Neural crest cell (in vitro differentiated cells): ENCODE measurements around the gene NSD2. TPM values are rescaled to one million over a fixed set of nuclear protein-coding genes. Genes with fewer than 3 reads are reported as not detected.

Experiments used
- DNase-seq: peaks from one replicate; pipeline ENCODE4 v3.0.0; 2021; ENCODE audit warnings: low read depth, mixed read lengths, low spot score
- H3K27ac Mint-ChIP-seq: one replicate; pipeline ENCODE4 v1.8.0; 2021; ENCODE audit warnings: mild to moderate bottlenecking, mixed read lengths; ENCODE audit not compliant: unreplicated experiment
- H3K27me3 Mint-ChIP-seq: 2 replicates; pipeline ENCODE4 v1.8.0; 2021; ENCODE audit warnings: low read depth, mild to moderate bottlenecking, mixed read lengths
- H3K36me3 Mint-ChIP-seq: 2 replicates; pipeline ENCODE4 v1.8.0; 2021; ENCODE audit warnings: low read depth, mild to moderate bottlenecking, mixed read lengths
- H3K4me1 Mint-ChIP-seq: 2 replicates; pipeline ENCODE4 v1.8.0; 2021; ENCODE audit warnings: mixed read lengths
- H3K4me3 Mint-ChIP-seq: one replicate; pipeline ENCODE4 v1.8.0; 2021; ENCODE audit warnings: mild to moderate bottlenecking, mixed read lengths
- H3K9me3 Mint-ChIP-seq: 2 replicates; pipeline ENCODE4 v1.8.0; 2021; ENCODE audit warnings: mixed read lengths
- total RNA-seq: library from RNA; stranded (reverse); gene quantifications from 2 replicates; pipeline ENCODE4 v1.2.1, GENCODE V29; 2021
- TF ChIP-seq, protein P1 (sequence below): fragments of 200-600 bp; sonication (generic); conservative IDR thresholded peaks from 2 replicates; pipeline ENCODE4 v1.5.0; 2021; ENCODE audit warnings: antibody characterized with exemption, mild to moderate bottlenecking

NSD2 gene
- total RNA-seq, 1 donor from 2014 or later = 274 TPM

DNA sequence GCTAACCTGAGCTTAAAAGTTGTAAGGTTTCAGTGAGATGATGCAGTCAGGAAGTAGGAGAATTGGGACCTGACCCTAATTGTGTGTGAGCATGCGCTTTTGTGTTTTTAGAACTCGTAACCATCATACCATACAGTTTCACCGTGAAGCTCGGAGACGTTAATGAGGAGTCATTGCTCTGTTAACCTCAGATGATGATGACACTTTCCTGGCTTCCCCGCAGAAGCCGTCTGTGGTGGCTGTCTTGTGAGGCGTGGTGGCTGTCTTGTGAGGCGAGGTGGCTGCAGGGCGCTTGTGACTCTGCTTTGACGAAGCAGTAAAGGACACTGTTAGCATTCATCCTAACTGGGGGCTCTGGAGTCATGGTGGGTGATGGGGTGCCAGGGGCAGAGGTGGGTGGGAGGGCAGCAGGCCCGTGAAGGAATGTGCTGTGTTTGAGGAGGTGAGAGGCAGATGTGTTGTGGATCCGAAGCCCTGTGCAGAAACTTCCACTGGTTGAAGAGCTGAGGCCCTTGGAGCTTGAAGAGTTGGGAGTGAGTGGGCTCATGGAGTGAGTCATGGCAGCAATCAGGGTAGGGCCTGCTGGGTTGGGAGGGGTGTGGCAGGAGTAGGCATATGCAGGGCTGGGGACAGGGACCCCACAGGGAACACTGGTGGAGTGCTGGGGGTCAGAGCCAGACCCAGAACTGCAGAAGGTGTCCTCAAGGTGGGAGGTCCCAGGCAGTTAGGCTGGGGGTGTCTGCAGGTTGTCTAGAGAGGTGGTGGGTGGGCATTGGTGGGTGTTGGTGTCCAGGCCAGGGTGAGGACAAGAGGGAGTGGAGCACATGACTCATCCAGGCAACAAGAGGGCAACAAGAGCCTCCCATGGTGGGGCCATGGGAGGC lies 57.4 kb downstream of the NSD2 start:
- Mint-ChIP-seq H3K27me3 (no peaks in the 10 kb centered on the region), H3K9me3 (no peaks in the 10 kb centered on the region), H3K4me3 (no peak overlapping the region), H3K36me3 (peaks cover 7% of the 10 kb centered on the region), H3K27ac (no peak overlapping the region), H3K4me1 (peaks cover 4% of the 10 kb centered on the region)
- TF ChIP-seq, protein P1, sequence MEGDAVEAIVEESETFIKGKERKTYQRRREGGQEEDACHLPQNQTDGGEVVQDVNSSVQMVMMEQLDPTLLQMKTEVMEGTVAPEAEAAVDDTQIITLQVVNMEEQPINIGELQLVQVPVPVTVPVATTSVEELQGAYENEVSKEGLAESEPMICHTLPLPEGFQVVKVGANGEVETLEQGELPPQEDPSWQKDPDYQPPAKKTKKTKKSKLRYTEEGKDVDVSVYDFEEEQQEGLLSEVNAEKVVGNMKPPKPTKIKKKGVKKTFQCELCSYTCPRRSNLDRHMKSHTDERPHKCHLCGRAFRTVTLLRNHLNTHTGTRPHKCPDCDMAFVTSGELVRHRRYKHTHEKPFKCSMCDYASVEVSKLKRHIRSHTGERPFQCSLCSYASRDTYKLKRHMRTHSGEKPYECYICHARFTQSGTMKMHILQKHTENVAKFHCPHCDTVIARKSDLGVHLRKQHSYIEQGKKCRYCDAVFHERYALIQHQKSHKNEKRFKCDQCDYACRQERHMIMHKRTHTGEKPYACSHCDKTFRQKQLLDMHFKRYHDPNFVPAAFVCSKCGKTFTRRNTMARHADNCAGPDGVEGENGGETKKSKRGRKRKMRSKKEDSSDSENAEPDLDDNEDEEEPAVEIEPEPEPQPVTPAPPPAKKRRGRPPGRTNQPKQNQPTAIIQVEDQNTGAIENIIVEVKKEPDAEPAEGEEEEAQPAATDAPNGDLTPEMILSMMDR = no peak
- DNase-seq = no peak

DNA sequence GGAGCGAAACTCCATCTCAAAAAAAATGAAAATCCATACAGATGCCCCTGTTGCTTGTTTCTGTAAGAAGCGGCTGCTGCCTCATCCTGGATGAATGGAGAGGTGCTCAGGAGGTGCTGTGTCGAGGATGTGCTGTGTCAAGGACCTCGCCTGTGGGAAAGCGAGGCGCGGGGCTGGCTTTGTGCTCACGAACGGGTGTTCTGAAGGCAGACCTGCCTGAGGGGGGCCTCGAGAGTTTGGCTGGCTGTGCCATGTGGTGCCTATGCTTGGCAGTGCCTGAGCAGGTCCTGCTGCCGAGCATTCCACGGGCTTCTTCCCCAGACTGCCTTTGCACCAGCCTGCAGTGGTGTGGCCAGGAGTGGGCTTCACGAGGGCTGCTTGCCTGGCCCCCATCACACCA lies 61.5 kb downstream of the NSD2 start:
- H3K36me3 Mint-ChIP-seq = peaks cover 6% of the 10 kb centered on the region
- TF ChIP-seq, protein P1 = no peak
- H3K9me3 Mint-ChIP-seq = no peaks in the 10 kb centered on the region
- H3K27me3 Mint-ChIP-seq = no peaks in the 10 kb centered on the region
- DNase-seq = no peak
- H3K4me1 Mint-ChIP-seq = no peaks in the 10 kb centered on the region
- H3K4me3 Mint-ChIP-seq = no peak overlapping the region
- H3K27ac Mint-ChIP-seq = no peak overlapping the region

DNA sequence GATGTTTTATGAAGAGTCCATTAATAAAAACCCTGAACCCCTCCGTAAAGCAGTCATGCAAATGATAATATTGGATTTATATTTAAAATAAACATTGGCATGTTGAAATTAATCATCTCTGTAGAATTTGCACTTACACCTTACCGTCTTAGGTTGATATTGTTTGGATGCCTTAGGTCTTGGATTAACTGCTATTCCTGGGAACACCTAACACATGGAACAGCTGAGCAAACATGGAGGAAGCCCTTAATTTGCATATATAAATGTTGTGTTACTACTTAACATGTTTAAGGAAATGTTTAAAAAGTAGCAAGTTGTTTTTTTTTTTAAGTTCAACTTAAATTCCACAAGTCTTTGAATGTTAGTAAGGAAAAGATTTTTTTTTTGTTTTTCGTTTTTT lies 62.5 kb downstream of the NSD2 start:
- no peaks in the 10 kb centered on the region for H3K27me3 Mint-ChIP-seq
- no peak overlapping the region for H3K4me3 Mint-ChIP-seq
- H3K4me1 Mint-ChIP-seq = no peaks in the 10 kb centered on the region
- TF ChIP-seq, protein P1 = no peak
- H3K9me3 Mint-ChIP-seq = no peaks in the 10 kb centered on the region
- no peak for DNase-seq
- H3K27ac Mint-ChIP-seq = no peak overlapping the region
- H3K36me3 Mint-ChIP-seq = peaks cover 9% of the 10 kb centered on the region

DNA sequence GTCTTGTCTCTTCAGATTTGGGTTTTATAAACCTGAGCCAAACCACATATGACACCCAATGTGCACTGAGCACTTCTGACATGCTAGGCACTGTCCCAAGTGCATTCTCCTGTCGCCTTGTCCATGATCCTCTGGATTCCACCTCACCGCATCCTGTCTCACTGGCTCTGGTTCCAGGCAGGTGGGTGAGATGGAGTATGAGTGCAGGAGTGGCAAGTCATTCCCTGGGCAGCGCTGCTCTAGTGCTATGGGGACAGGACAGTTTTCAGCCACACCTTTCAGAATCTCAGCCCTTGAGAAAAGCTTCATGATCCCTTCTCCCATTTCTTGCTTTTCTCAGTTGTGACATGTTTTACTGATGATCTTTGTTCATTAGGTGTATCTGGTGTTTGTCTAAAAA lies 66.4 kb downstream of the NSD2 start:
- H3K27ac Mint-ChIP-seq = peak overlapping the region; percentile 50
- TF ChIP-seq, protein P1 = no peak

DNA sequence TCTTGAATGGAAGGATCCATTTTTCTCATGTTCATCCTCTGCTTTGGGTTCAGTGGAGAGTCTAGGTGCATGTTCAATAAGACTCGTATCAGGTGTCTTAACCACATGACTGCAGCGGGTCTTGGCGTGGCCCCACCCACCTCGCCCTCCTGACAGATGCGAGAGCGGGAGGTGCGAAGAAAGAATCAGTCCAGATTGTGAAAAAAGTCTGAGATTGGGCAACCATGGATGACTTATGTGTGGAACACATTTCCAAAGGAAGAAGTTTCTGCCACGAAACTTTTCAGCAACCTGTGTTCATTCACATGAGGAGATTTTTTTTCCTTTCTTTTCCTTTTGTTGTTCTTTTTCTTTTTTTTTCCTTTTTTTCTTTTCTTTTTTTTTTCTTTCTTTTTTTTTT lies 66.8 kb downstream of the NSD2 start:
- Mint-ChIP-seq H3K36me3 (peaks cover 10% of the 10 kb centered on the region), H3K27me3 (no peaks in the 10 kb centered on the region), H3K4me3 (no peak overlapping the region), H3K27ac (no peak overlapping the region), H3K9me3 (no peaks in the 10 kb centered on the region), H3K4me1 (no peaks in the 10 kb centered on the region)
- DNase-seq = no peak
- TF ChIP-seq, protein P1 = no peak

More for the DNA sequence above, 66.4 kb downstream of the NSD2 start:
- no peaks in the 10 kb centered on the region for H3K9me3 Mint-ChIP-seq
- peaks cover 8% of the 10 kb centered on the region for H3K36me3 Mint-ChIP-seq
- H3K4me1 Mint-ChIP-seq = no peaks in the 10 kb centered on the region
- DNase-seq = no peak
- no peaks in the 10 kb centered on the region for H3K27me3 Mint-ChIP-seq
- H3K4me3 Mint-ChIP-seq = no peak overlapping the region
